ENCODE measurements around the gene PROCA1.

DNA sequence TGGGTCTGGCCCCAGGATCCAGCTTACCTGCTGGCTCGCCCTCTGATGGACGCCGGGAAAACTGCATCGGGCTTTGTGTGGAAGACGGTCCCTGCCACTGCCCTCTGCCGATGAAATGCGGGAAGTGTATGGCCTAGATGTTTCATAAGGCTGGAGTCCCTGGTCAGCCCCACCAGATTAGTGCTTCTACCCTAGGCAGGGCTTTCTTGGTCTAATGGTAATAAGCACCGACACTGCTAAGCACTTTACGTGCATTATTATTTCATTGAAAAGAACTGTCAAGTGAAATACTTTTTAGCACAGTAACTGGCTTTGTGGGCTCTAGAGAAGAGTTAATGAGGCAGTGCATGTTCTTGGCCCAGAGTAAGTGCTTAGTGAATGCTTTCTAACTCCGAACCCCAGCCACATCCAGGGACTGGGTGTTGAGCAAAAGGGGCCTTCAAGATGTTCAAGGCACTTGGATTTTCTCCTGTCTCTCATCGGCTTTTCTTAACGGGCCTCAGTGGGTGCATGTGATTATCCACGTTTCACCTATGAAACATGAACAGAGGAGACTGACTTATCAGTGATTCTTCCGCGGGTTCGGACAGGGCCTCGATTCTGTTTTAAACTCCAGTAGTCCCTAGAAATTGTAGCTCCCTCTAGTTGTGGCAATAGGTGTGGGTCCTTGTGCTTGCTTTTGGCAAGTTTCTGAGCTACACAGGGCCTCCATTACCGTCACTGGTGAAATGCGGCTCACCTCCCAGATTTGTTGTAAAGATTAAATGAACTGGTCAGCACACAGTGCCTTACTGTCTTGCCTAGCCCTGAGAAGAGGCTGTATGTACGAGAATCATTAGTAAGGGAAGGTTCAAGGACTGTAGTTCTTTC, 38.7 kb upstream of the PROCA1 start:
- TF ChIP-seq EZH2phosphoT487 (IDR thresholded peaks at IDR 0.05; ENCODE audit: borderline replicate concordance) = no peak
- TF ChIP-seq, protein P1, sequence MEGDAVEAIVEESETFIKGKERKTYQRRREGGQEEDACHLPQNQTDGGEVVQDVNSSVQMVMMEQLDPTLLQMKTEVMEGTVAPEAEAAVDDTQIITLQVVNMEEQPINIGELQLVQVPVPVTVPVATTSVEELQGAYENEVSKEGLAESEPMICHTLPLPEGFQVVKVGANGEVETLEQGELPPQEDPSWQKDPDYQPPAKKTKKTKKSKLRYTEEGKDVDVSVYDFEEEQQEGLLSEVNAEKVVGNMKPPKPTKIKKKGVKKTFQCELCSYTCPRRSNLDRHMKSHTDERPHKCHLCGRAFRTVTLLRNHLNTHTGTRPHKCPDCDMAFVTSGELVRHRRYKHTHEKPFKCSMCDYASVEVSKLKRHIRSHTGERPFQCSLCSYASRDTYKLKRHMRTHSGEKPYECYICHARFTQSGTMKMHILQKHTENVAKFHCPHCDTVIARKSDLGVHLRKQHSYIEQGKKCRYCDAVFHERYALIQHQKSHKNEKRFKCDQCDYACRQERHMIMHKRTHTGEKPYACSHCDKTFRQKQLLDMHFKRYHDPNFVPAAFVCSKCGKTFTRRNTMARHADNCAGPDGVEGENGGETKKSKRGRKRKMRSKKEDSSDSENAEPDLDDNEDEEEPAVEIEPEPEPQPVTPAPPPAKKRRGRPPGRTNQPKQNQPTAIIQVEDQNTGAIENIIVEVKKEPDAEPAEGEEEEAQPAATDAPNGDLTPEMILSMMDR (conservative IDR thresholded peaks at IDR 0.05; ENCODE audit: low read length) = peak; percentile 99

Measured in Loucy (cell line).